Endometrium (tissue), 2 donors: ENCODE data around the gene IL3.

Experiments
- FAIRE-seq: peaks from 2 replicates; lab custom pipeline; 2012; peaks lifted over from hg19 to GRCh38; lab: Jason Lieb, UNC
- donor health status: control.
- donor health status: control.

Gene IL3

DNA sequence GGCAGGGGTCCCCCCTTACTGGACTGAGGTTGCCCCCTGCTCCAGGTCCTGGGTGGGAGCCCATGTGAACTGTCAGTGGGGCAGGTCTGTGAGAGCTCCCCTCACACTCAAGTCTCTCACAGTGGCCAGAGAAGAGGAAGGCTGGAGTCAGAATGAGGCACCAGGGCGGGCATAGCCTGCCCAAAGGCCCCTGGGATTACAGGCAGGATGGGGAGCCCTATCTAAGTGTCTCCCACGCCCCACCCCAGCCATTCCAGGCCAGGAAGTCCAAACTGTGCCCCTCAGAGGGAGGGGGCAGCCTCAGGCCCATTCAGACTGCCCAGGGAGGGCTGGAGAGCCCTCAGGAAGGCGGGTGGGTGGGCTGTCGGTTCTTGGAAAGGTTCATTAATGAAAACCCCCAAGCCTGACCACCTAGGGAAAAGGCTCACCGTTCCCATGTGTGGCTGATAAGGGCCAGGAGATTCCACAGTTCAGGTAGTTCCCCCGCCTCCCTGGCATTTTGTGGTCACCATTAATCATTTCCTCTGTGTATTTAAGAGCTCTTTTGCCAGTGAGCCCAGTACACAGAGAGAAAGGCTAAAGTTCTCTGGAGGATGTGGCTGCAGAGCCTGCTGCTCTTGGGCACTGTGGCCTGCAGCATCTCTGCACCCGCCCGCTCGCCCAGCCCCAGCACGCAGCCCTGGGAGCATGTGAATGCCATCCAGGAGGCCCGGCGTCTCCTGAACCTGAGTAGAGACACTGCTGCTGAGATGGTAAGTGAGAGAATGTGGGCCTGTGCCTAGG, 13.0 kb downstream of the IL3 start, which contains the start of gene CSF2:
Gene CSF2, plus strand, starts transcription at position 559 of the 783 bp plus-strand sequence. Its CDS starts 35 bp downstream, at position 594.
- no peak for FAIRE-seq

DNA sequence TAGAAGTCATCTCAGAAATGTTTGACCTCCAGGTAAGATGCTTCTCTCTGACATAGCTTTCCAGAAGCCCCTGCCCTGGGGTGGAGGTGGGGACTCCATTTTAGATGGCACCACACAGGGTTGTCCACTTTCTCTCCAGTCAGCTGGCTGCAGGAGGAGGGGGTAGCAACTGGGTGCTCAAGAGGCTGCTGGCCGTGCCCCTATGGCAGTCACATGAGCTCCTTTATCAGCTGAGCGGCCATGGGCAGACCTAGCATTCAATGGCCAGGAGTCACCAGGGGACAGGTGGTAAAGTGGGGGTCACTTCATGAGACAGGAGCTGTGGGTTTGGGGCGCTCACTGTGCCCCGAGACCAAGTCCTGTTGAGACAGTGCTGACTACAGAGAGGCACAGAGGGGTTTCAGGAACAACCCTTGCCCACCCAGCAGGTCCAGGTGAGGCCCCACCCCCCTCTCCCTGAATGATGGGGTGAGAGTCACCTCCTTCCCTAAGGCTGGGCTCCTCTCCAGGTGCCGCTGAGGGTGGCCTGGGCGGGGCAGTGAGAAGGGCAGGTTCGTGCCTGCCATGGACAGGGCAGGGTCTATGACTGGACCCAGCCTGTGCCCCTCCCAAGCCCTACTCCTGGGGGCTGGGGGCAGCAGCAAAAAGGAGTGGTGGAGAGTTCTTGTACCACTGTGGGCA, 13.8 kb downstream of the IL3 start:
- FAIRE-seq = no peak

GRCh38 chr5:132074772-132075718, 14.6 kb downstream of the IL3 start:
- no peak for FAIRE-seq

DNA sequence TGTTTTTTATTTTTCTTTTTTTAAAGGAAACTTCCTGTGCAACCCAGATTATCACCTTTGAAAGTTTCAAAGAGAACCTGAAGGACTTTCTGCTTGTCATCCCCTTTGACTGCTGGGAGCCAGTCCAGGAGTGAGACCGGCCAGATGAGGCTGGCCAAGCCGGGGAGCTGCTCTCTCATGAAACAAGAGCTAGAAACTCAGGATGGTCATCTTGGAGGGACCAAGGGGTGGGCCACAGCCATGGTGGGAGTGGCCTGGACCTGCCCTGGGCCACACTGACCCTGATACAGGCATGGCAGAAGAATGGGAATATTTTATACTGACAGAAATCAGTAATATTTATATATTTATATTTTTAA, 15.2 kb downstream of the IL3 start:
- no peak for FAIRE-seq

DNA sequence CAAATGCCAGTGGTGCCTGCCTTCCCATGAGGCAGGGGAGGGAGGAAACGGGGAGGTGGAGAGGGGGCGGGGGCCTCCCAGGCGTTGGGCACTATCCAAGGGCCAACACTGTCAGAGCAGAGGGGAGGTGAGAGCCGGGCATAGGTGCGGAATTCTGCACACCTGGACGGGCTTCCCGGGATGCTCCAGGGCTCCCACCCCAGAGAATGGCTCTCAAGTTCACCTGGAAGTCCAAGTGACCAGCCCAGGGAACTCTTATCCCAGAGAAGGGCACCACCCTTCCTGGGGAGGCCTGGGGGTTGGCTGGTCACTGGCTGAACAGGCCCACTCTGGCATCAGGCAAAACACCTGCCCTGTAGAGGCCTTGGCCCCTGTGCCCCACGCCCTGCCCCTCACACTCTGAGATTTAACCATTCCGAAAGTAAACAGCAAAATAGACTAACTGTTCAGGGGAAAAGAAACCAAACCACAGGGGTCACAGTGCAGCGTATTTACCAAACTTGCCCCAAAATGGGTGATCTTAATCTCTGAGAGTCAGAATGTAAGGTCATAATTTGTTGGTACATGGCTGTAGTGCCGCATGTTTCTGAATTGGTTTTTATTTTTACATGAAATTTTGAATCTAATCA, 15.9 kb downstream of the IL3 start:
- no peak for FAIRE-seq

- no peak for FAIRE-seq
Observed at GRCh38 chr5:132076983-132077382, 16.5 kb downstream of the IL3 start.

- FAIRE-seq = no peak
Observed at GRCh38 chr5:132079081-132079480, 18.6 kb downstream of the IL3 start.

GRCh38 chr5:132079619-132080018, 19.2 kb downstream of the IL3 start:
- no peak for FAIRE-seq

DNA sequence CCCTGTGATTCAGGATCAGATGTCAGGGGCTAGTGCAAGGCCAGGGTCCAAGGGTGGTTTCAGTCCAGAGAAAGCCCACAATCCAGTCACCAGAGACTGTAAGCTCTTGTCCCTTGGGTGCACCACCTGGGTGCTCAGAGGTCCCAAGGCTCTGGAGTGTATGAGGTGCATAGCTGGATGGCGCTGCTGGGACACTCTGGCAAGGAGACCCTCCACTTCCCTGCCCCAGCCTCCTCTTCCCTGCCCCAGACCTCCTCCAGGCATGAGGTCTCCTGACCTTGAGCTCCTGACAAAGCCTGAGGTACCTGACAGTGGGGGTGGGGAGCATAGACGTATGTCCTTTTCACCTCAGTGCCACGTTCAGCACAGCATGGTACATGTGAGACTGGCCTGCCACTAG, 20.1 kb downstream of the IL3 start:
- no peak for FAIRE-seq

- no peak for FAIRE-seq
Observed at GRCh38 chr5:132081458-132081857, 21.0 kb downstream of the IL3 start.

GRCh38 chr5:132082329-132083023, 22.0 kb downstream of the IL3 start:
- no peak for FAIRE-seq

DNA sequence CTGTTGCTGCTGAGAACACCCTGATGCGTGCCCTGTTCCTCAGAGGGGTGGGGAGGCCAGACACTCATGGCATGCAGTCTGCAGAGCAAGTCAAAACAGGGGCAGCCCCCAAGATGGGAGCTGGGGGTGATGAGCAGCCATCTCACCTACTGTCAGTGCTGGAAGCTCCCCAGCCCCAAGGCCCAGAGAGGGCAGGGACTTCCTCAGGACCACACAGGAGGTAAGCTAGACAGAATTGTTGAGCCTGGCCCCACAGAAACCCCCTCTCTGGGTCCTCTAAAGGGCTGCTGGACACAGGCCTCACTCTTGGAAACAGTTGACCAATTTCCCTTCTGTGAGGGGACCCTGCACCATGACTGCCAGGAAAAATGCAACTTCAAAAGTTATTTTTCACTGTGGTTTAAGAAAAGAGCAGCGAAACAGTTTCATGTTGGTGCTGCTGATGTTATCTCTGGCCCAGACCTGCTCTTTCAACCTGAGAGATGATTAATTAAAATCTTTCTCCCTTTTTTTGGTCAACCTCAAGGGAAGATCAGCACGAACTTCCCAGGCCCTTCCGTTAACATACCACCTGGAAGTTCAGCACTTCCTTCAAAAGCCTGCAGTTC, 22.7 kb downstream of the IL3 start:
- no peak for FAIRE-seq

- FAIRE-seq = no peak
Observed at GRCh38 chr5:132085686-132086085, 25.2 kb downstream of the IL3 start.

GRCh38 chr5:132086277-132086794, 25.9 kb downstream of the IL3 start:
- FAIRE-seq = no peak

- no peak for FAIRE-seq
Observed at GRCh38 chr5:132087176-132087575, 26.7 kb downstream of the IL3 start.

DNA sequence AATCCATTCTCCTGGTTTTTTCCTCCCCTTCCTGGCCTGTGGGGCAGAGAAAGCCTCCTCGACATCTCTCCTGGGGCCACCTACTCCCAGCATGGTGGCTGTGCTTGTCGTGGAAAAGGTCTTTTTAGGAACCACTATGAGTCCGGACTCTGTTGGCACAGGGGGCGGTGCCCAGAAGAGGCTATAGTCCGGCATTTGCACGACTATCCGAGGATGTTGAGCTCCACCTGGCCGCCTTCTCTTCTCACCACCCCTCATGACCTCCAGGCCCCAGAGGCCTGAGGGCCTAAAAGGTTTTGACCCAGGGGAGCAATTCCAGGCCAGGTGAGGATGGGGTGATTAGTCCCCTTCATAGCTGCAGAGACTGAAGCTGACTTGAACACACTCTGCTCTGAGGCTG, 27.2 kb downstream of the IL3 start:
- FAIRE-seq = no peak

GRCh38 chr5:132089363-132089762, 28.9 kb downstream of the IL3 start:
- no peak for FAIRE-seq

GRCh38 chr5:132090107-132090506, 29.7 kb downstream of the IL3 start:
- no peak for FAIRE-seq

DNA sequence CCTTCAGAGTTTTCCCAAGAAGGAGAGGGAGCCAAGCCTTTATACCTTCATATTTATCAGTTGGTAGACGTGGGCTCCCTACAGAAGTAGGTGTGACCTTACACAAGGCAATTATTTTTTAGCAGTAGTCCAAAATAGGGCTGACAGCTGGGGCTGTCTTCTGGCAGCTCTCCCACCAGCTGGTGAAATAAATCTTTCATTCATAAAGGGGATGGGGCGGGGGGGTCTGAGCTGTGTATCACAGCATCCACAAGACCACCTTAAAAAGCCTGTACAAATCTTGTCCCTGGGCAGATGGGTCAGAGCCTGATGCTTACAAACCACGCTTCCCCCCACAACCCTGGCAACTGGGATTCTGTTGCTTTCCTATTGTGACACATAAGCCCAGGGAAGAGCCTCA, 32.8 kb downstream of the IL3 start:
- FAIRE-seq = no peak

GRCh38 chr5:132094393-132095076, 34.1 kb downstream of the IL3 start:
- FAIRE-seq = no peak
